Suprapubic skin (tissue), 4 donors: ENCODE measurements around the gene SLC1A7. TPM values are rescaled to one million over a fixed set of nuclear protein-coding genes. Genes with fewer than 3 reads are reported as not detected.

Source experiments
- DNase-seq, 2 donors: peaks; one replicate each; pipeline ENCODE4 v3.0.0-alpha.2; 2019; ENCODE audit warnings: low spot score in 2 of 2
- H3K27ac ChIP-seq: fragments of 200-600 bp; sonication (generic); one replicate; pipeline ENCODE4 v1.5.1; 2019
- H3K27me3 ChIP-seq: fragments of 200-600 bp; sonication (generic); one replicate; pipeline ENCODE4 v1.5.1; 2019
- H3K36me3 ChIP-seq: fragments of 200-600 bp; sonication (generic); one replicate; pipeline ENCODE4 v1.5.1; 2019
- H3K4me1 ChIP-seq: fragments of 200-600 bp; sonication (generic); one replicate; pipeline ENCODE4 v1.5.1; 2019
- H3K4me3 ChIP-seq: fragments of 200-600 bp; sonication (generic); one replicate; pipeline ENCODE4 v1.5.1; 2019; ENCODE audit warnings: mild to moderate bottlenecking
- H3K9me3 ChIP-seq: fragments of 200-600 bp; sonication (generic); one replicate; pipeline ENCODE4 v1.5.1; 2019
- EP300 ChIP-seq: sonication (generic); formaldehyde crosslinking; IDR thresholded peaks from one replicate; pipeline ENCODE4 v1.6.1; 2017; ENCODE audit warnings: antibody characterized with exemption
- POLR2A ChIP-seq, 2 donors: fragments of 450-650 bp; IDR thresholded peaks; one replicate each; pipeline ENCODE4 v1.6.1; 2017; ENCODE audit warnings: antibody characterized with exemption in 2 of 2, mild to moderate bottlenecking in 2 of 2, moderate library complexity in 2 of 2
- POLR2AphosphoS5 ChIP-seq, 3 donors: sonication (generic); formaldehyde crosslinking; IDR thresholded peaks; one replicate each; pipeline ENCODE4 v1.6.1; 2017; ENCODE audit warnings: antibody characterized with exemption in 3 of 3
- WGBS: methylation state at CpG from one replicate; pipeline ENCODE4 v1.1.5; 2018; 5-methylcytosine and 5-hydroxymethylcytosine counted together
- total RNA-seq, 4 donors: library from RNA; depleted of rRNA; stranded (reverse); fragments of >200 nt; gene quantifications; one replicate each; pipeline ENCODE4 v1.1.0, GENCODE V29; 2016
- TF ChIP-seq, protein P1 (sequence below), 2 donors: fragments of 200-600 bp in 1 of 2; fragments of 450-650 bp in 1 of 2; sonication (generic) in 1 of 2; IDR thresholded peaks; one replicate each; pipeline ENCODE4 v1.5.1; 2016 to 2019; ENCODE audit warnings: antibody characterized with exemption in 2 of 2, mild to moderate bottlenecking in 1 of 2, moderate library complexity in 1 of 2

SLC1A7 gene
- total RNA-seq, 4 donors from 2014 or later: not detected

DNA sequence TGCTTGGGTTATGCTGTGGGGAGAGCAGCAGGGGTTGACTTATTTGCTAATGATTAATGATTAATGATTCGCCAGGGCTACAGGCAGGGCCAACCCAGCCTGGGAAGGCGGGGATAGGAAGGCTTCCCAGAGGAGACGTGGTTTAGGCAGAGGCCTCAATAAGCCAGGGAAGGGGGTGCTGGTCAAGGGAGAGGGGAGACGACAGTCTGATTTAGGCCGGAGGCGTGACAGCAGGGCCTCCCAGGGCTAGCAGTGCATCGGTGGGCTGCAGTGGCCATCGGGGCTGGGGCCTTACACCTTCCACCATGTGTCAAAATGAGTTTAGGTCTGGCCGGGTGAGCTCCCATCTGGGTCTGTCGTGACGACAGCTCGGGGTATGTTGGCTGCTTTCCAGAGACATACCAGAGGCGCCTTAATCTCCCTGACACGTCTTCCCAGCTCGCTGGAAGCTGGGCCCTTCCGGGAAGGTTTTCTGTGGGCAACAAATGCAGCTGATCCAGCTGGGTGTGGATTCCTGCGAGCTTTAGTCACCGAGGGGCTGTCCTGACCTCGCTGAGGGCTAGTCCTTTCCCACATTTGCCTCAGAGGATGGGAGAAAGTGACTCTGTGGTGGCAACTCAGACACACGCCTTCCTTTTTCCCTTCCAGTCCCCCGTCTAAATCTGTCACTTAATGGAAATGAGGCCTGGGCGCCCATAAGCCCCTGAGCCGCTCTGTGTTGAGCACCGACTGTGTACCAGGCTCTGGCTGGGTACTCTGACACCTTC lies 3.7 kb upstream of the SLC1A7 start:
- Histone ChIP-seq H3K4me1 (no peaks in the 10 kb centered on the region), H3K4me3 (no peak overlapping the region), H3K27ac (peak overlapping the region; percentile 52), H3K9me3 (no peaks in the 10 kb centered on the region), H3K36me3 (no peaks in the 10 kb centered on the region), H3K27me3 (no peaks in the 10 kb centered on the region)
- TF ChIP-seq, protein P1, sequence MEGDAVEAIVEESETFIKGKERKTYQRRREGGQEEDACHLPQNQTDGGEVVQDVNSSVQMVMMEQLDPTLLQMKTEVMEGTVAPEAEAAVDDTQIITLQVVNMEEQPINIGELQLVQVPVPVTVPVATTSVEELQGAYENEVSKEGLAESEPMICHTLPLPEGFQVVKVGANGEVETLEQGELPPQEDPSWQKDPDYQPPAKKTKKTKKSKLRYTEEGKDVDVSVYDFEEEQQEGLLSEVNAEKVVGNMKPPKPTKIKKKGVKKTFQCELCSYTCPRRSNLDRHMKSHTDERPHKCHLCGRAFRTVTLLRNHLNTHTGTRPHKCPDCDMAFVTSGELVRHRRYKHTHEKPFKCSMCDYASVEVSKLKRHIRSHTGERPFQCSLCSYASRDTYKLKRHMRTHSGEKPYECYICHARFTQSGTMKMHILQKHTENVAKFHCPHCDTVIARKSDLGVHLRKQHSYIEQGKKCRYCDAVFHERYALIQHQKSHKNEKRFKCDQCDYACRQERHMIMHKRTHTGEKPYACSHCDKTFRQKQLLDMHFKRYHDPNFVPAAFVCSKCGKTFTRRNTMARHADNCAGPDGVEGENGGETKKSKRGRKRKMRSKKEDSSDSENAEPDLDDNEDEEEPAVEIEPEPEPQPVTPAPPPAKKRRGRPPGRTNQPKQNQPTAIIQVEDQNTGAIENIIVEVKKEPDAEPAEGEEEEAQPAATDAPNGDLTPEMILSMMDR (IDR thresholded peaks at IDR 0.05): no peak
- TF ChIP-seq POLR2AphosphoS5 (IDR thresholded peaks at IDR 0.05) (no peak), POLR2A (IDR thresholded peaks at IDR 0.05) (no peak), EP300 (no peak)
- DNase-seq: peak in 1 of 2 donors; percentile 79
- WGBS: 50% methylated on average over 23 of the region's 24 CpGs

DNA sequence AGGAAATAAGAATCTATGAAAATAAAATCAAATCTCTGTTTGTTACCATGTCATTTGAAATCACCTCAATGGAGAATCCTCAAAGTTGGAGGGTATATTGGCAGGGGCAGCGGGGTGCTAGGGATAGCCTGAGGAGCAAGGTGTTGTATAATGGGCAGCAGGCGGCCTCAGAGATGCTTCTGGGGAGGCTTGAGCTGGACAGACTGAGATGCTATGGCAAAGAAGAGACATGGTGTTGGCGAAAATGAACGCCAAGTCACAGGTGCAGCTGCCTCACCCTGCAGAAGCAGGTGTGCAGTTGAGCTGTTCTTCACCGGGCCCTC lies 3.1 kb upstream of the SLC1A7 start:
- no peaks in the 10 kb centered on the region for H3K27me3 ChIP-seq
- TF ChIP-seq EP300 (no peak), POLR2AphosphoS5 (IDR thresholded peaks at IDR 0.05) (no peak), POLR2A (IDR thresholded peaks at IDR 0.05) (no peak)
- TF ChIP-seq, protein P1 (IDR thresholded peaks at IDR 0.05): no peak
- H3K27ac ChIP-seq: peak overlapping the region; percentile 39
- WGBS: 91% methylated on average over 5 of the region's 5 CpGs
- H3K36me3 ChIP-seq: no peaks in the 10 kb centered on the region
- no peak overlapping the region for H3K4me3 ChIP-seq
- H3K9me3 ChIP-seq: no peaks in the 10 kb centered on the region
- DNase-seq: no peak
- peaks cover under 1% of the 10 kb centered on the region for H3K4me1 ChIP-seq

- Histone ChIP-seq H3K4me3 (no peak overlapping the region), H3K27ac (no peak overlapping the region), H3K9me3 (no peaks in the 10 kb centered on the region), H3K27me3 (no peaks in the 10 kb centered on the region), H3K4me1 (peaks cover 5% of the 10 kb centered on the region), H3K36me3 (no peaks in the 10 kb centered on the region)
- TF ChIP-seq, protein P1 (IDR thresholded peaks at IDR 0.05): no peak
- no peak for TF ChIP-seq POLR2A (IDR thresholded peaks at IDR 0.05)
- no peak for TF ChIP-seq EP300
- TF ChIP-seq POLR2AphosphoS5 (IDR thresholded peaks at IDR 0.05): no peak
- WGBS: 90% methylated on average over 11 of the region's 11 CpGs
- no peak for DNase-seq
Observed at GRCh38 chr1:53145051-53145600, 2.7 kb upstream of the SLC1A7 start.

DNA sequence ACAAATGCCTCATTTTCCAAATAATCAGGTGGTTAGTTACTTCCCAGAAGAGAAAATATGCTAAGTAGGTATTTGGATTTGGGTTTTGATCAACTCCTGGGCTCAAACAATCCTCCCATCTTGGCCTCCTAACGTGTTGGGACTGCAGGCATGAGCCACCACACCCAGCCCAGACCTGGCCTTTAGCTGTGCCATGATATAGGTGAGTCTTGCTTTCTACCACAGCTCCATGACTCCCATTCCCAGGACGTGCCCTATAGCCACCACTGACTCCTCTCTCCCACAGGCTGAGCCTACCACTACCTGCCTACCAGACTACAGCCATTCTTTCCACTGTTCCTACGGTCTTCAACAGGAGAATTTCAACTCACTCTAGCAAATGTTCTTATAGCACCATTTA lies 1.8 kb upstream of the SLC1A7 start:
- 55% methylated on average over 3 of the region's 3 CpGs for WGBS
- H3K4me1 ChIP-seq: peaks cover 5% of the 10 kb centered on the region
- TF ChIP-seq, protein P1 (IDR thresholded peaks at IDR 0.05): no peak
- TF ChIP-seq POLR2AphosphoS5 (IDR thresholded peaks at IDR 0.05) (no peak), EP300 (no peak)

GRCh38 chr1:53143527-53143926 lies 1.1 kb upstream of the SLC1A7 start:
- 74% methylated on average over 4 of the region's 4 CpGs for WGBS
- Histone ChIP-seq H3K36me3 (no peaks in the 10 kb centered on the region), H3K27ac (no peak overlapping the region), H3K27me3 (no peaks in the 10 kb centered on the region), H3K4me1 (peaks cover 5% of the 10 kb centered on the region), H3K9me3 (no peaks in the 10 kb centered on the region), H3K4me3 (no peak overlapping the region)
- no peak for DNase-seq
- no peak for TF ChIP-seq EP300
- TF ChIP-seq POLR2A (IDR thresholded peaks at IDR 0.05): no peak
- TF ChIP-seq POLR2AphosphoS5 (IDR thresholded peaks at IDR 0.05): no peak

More for the DNA sequence above, 1.8 kb upstream of the SLC1A7 start:
- no peaks in the 10 kb centered on the region for H3K27me3 ChIP-seq
- no peak for DNase-seq
- H3K4me3 ChIP-seq: no peak overlapping the region
- H3K9me3 ChIP-seq: no peaks in the 10 kb centered on the region
- H3K36me3 ChIP-seq: no peaks in the 10 kb centered on the region
- H3K27ac ChIP-seq: no peak overlapping the region
